Activated CD4-positive, alpha-beta memory T cell treated with anti-CD3 and anti-CD28 coated beads, Interleukin-2, amount 10 ng/mL, durations not matched to agents 7 days and 5 days (primary cell): ENCODE measurements around the gene RBM34. TPM values are rescaled to one million over a fixed set of nuclear protein-coding genes. Genes with fewer than 3 reads are reported as not detected.

ENCODE experiments used
- CTCF ChIA-PET: fragments of 350-600 bp; sonication (Branson Sonifier 250); formaldehyde crosslinking; loops from one replicate; lab custom pipeline; 2021; ENCODE audit warnings: antibody characterized with exemption, inconsistent platforms; lab: Charles Lee
- POLR2A ChIA-PET: fragments of 350-600 bp; sonication (Branson Sonifier 250); formaldehyde crosslinking; loops from one replicate; lab custom pipeline; 2021; ENCODE audit warnings: antibody characterized with exemption; lab: Charles Lee
- DNase-seq: peaks from one replicate; pipeline ENCODE4 v3.0.0-alpha.2; 2020
- H3K27ac Mint-ChIP-seq: one replicate; pipeline ENCODE4 v1.8.0; 2021; ENCODE audit warnings: mild to moderate bottlenecking, mixed read lengths
- H3K27me3 Mint-ChIP-seq: one replicate; pipeline ENCODE4 v1.8.0; 2021; ENCODE audit warnings: mixed read lengths
- H3K36me3 Mint-ChIP-seq: one replicate; pipeline ENCODE4 v1.8.0; 2021; ENCODE audit warnings: low read depth, mixed read lengths
- H3K4me1 Mint-ChIP-seq: one replicate; pipeline ENCODE4 v1.8.0; 2021; ENCODE audit warnings: mixed read lengths
- H3K4me3 Mint-ChIP-seq: one replicate; pipeline ENCODE4 v1.8.0; 2021; ENCODE audit warnings: mild to moderate bottlenecking, mixed read lengths
- H3K9me3 Mint-ChIP-seq: one replicate; pipeline ENCODE4 v1.8.0; 2021; ENCODE audit warnings: mixed read lengths
- total RNA-seq, 2 experiments: library from RNA; stranded (reverse); gene quantifications; one replicate each; pipeline ENCODE4 v1.2.3, GENCODE V29; 2021

Gene RBM34
- total RNA-seq, 2 experiments from 2014 or later: 95.7 to 102 TPM

DNA sequence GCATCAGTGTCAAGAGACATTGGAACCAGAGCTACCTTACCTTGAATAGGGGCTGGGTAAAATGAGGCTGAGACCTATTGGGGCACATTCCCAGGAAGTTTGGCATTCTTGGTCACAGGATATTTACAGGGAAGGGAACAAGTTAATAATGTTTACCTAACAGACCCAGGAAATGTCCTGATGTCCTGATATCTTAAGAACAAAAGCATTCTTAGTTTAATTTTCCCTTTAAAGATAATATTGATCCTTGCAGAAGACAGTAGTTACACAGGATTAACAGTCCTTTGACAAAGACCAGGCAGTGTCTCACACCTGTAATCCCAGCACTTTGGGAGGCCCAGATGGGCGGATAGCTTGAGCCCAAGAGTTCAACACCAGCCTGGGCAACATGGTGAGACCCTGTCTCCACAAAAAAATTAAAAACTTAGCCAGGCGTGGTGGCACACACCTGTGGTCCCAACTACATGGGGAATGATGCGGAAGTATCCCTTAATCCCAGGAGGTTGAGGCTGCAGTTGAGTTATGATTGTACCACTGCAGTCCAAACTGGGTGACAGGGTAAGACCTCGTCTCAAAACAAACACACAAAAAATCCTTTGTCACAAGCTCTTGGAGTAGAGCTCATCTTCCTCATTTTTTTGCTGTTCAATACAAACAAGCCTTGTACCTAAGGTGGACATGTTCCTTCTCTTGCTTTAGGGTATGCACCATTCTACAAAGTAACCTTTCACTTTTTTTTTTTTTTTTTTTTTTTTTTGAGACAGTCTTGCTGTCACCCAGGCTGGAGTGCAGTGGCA is 31.1 kb downstream of the RBM34 start:
- no peaks in the 10 kb centered on the region for H3K9me3 Mint-ChIP-seq
- H3K27me3 Mint-ChIP-seq: no peaks in the 10 kb centered on the region
- H3K27ac Mint-ChIP-seq: peak overlapping the region; percentile 57
- ChIA-PET CTCF (interaction anchor here (0.7 to 1.2 kb wide), 3 partner anchors 25 to 1373 kb away, joined by 3 to 6 read pairs (median 3); no protein-coding TSS in a partner anchor), POLR2A (interaction anchor here (0.6 to 4.2 kb wide), 5 partner anchors 7 to 642 kb away, joined by 3 to 42 read pairs (median 4); partner anchors contain the start of gene IRF2BP2)
- H3K4me3 Mint-ChIP-seq: no peak overlapping the region
- peaks cover 31% of the 10 kb centered on the region for H3K4me1 Mint-ChIP-seq
- no peak for DNase-seq
- peaks cover 39% of the 10 kb centered on the region for H3K36me3 Mint-ChIP-seq

DNA sequence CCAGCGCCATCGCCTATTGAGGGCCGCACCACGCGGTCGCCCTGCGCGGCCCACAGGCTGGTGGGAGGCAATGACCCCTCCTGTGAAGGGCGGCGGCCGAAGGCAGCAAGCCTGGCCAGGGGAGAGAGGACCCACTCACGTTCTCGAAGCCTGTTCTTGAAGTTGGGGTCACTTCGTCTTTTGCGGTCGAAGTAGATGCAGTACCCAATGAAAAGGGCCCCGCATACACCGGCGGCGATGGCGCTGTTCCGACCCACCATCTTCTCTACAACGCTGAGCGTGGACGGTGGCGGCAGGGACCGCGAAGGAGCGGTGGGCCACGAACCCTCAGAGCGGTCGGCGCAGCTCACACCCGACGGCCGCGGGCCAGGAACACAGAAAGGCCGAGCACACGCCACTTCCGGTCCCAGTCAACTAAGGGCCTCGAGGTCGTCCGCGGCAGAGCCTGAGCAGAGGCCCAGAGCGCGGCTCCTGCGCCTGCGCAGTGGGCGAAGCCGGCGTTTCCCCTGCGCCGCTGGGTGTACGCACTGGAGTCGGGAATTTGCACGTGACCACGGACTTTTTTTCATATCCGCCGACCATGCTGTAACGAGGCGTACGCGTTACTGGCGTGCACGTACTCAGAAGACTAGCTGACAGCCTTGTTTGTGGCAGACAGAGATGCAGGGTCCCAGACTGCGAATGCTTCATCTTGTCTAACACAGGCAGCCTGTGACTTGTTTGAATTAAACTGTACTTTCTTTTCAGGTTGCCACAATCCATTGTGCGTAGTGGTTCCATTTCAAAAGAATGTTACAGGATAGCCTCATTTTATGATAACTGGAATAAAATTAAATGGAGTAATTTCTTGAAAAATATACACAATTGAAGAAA is 32.4 kb downstream of the RBM34 start, which contains the start of gene TOMM20:
TSS of gene TOMM20 (minus strand) at position 382 of the 873 bp plus-strand sequence. CDS start at position 260, 122 bp downstream.
- CTCF ChIA-PET: interaction anchor here (1.0 to 1.2 kb wide), 2 partner anchors 23 to 27 kb away, joined by 3 to 6 read pairs; no protein-coding TSS in a partner anchor
- Mint-ChIP-seq H3K27me3 (no peaks in the 10 kb centered on the region), H3K27ac (peak within 1 kb of the TSS; percentile 92), H3K4me3 (peak within 1 kb of the TSS; percentile 98), H3K9me3 (no peaks in the 10 kb centered on the region), H3K4me1 (peaks cover 39% of the 10 kb centered on the region), H3K36me3 (peaks cover 39% of the 10 kb centered on the region)
- POLR2A ChIA-PET: interaction anchor here (0.8 to 4.2 kb wide), 9 partner anchors 9 to 641 kb away, joined by 3 to 42 read pairs (median 4); partner anchors contain the start of genes ARID4B, GGPS1, IRF2BP2 and RBM34
- peak; percentile 95 for DNase-seq

DNA sequence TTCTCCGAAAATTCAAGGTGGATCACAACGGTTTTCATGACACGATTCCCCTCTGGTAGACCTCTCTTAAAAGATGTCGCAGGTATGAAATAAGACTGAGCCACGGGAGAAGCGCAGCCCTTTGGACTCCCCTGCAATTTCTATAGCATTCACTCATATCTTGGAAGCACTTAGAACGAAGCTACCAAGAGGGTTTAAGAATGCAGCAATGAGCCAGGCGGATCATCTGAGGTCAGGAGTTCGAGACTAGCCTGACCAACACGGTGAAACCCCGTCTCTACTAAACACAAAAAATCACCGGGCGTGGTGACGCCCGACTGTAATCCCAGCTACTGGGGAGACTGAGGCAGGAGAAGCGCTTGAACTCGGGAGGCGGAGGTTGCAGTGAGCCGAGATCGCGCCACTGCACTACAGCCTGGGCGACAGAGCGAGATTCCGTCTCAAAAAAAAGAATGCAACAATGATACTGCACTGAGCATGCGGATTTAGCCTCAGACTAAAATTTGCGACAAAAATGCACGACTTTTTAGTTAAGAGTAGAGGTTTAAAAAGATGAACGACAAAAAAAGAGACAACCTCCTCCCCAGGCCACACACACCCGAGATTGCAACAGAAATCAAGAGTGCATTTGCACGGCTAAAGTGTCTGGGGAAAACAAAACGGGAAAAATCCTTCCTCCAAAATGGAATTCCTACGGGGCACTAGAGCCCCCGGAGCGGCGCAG is 33.2 kb downstream of the RBM34 start:
- H3K4me1 Mint-ChIP-seq: peaks cover 47% of the 10 kb centered on the region
- H3K27me3 Mint-ChIP-seq: no peaks in the 10 kb centered on the region
- no peak for DNase-seq
- CTCF ChIA-PET: interaction anchor here (0.9 to 2.2 kb wide), 5 partner anchors 21 to 377 kb away, joined by 3 to 8 read pairs (median 5); partner anchors contain the start of genes B3GALNT2 and RBM34
- peak overlapping the region; percentile 92 for H3K27ac Mint-ChIP-seq
- H3K36me3 Mint-ChIP-seq: peaks cover 42% of the 10 kb centered on the region
- H3K9me3 Mint-ChIP-seq: no peaks in the 10 kb centered on the region
- H3K4me3 Mint-ChIP-seq: peak overlapping the region; percentile 98
- POLR2A ChIA-PET: interaction anchor here (1.1 to 4.2 kb wide), 13 partner anchors 9 to 740 kb away, joined by 3 to 42 read pairs (median 4); partner anchors contain the start of genes IRF2BP2 and RBM34

- Mint-ChIP-seq H3K4me3 (peak overlapping the region; percentile 98), H3K27ac (peak overlapping the region; percentile 92), H3K4me1 (peaks cover 53% of the 10 kb centered on the region), H3K36me3 (peaks cover 45% of the 10 kb centered on the region), H3K27me3 (no peaks in the 10 kb centered on the region), H3K9me3 (no peaks in the 10 kb centered on the region)
- DNase-seq: no peak
- ChIA-PET POLR2A (interaction anchor here (1.1 to 4.2 kb wide), 10 partner anchors 10 to 740 kb away, joined by 3 to 42 read pairs (median 4); partner anchors contain the start of gene RBM34), CTCF (interaction anchor here (0.9 to 2.2 kb wide), 5 partner anchors 21 to 377 kb away, joined by 3 to 8 read pairs (median 5); partner anchors contain the start of genes B3GALNT2 and RBM34)
Measured at GRCh38 chr1:235127203-235127602, 33.8 kb downstream of the RBM34 start.

DNA sequence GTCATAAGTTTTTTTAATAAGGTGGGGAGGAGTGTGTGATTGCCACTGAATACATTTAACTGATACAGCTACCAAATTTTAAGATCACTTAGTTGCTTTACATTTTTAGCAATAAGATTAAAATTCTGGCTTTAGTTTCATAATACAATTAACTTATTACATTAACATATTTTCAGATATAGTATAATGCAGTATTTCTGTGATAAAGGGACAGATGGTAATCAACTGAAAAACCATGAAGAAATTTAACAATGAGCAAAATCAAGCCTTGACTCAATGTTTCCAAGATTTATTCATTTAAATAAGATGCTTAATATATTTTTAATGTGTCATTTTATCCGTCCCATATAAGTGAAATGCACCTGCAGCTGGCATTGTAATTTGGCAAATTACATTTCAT is 36.4 kb downstream of the RBM34 start:
- CTCF ChIA-PET: interaction anchor here (0.7 to 1.0 kb wide), 3 partner anchors 18 to 528 kb away, joined by 3 to 5 read pairs (median 3); no protein-coding TSS in a partner anchor
- POLR2A ChIA-PET: interaction anchor here (1.0 kb wide), 1 partner anchor 15 kb away, joined by 3 read pairs; no protein-coding TSS in a partner anchor
- Mint-ChIP-seq H3K4me1 (peaks cover 54% of the 10 kb centered on the region), H3K9me3 (no peaks in the 10 kb centered on the region), H3K4me3 (no peak overlapping the region), H3K27me3 (no peaks in the 10 kb centered on the region), H3K27ac (peak overlapping the region; percentile 62), H3K36me3 (peaks cover 50% of the 10 kb centered on the region)
- DNase-seq: no peak

- DNase-seq: no peak
- H3K4me3 Mint-ChIP-seq: no peak overlapping the region
- peaks cover 51% of the 10 kb centered on the region for H3K4me1 Mint-ChIP-seq
- peak overlapping the region; percentile 62 for H3K27ac Mint-ChIP-seq
- H3K27me3 Mint-ChIP-seq: no peaks in the 10 kb centered on the region
- no peaks in the 10 kb centered on the region for H3K9me3 Mint-ChIP-seq
- POLR2A ChIA-PET: interaction anchor here (1.0 kb wide), 1 partner anchor 15 kb away, joined by 3 read pairs; no protein-coding TSS in a partner anchor
- H3K36me3 Mint-ChIP-seq: peaks cover 56% of the 10 kb centered on the region
- CTCF ChIA-PET: interaction anchor here (0.7 to 0.9 kb wide), 2 partner anchors 19 to 528 kb away, joined by 3 to 5 read pairs; no protein-coding TSS in a partner anchor
Measured at GRCh38 chr1:235124111-235124510, 36.9 kb downstream of the RBM34 start.

DNA sequence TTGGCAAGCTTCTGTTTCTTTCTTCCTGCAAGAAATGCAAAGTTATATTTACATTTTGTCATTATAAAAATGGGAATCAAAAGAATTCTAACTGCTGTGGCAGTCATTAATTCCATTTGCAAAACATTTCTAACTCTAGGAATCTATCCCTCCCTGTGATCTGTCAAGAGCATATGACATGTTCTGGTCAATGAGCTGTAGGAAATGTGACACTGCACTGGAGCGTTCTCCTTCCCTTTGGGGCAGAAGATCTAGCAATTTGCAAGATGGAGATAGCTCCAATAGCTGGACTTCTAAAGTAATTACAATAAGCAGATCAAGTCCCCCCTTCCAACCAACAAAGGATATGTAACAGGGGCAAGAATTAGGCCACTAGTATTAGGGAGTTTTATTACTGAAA is 38.7 kb downstream of the RBM34 start:
- DNase-seq: no peak
- no peaks in the 10 kb centered on the region for H3K27me3 Mint-ChIP-seq
- ChIA-PET POLR2A (interaction anchor here (1.4 to 1.8 kb wide), 3 partner anchors 10 to 38 kb away, joined by 3 to 8 read pairs (median 6); partner anchors contain the start of gene RBM34), CTCF (interaction anchor here (1.0 to 1.4 kb wide), 4 partner anchors 14 to 382 kb away, joined by 3 to 8 read pairs (median 4); partner anchors contain the start of gene B3GALNT2)
- no peak overlapping the region for H3K27ac Mint-ChIP-seq
- peaks cover 47% of the 10 kb centered on the region for H3K4me1 Mint-ChIP-seq
- H3K9me3 Mint-ChIP-seq: no peaks in the 10 kb centered on the region
- H3K4me3 Mint-ChIP-seq: no peak overlapping the region
- H3K36me3 Mint-ChIP-seq: peaks cover 66% of the 10 kb centered on the region

DNA sequence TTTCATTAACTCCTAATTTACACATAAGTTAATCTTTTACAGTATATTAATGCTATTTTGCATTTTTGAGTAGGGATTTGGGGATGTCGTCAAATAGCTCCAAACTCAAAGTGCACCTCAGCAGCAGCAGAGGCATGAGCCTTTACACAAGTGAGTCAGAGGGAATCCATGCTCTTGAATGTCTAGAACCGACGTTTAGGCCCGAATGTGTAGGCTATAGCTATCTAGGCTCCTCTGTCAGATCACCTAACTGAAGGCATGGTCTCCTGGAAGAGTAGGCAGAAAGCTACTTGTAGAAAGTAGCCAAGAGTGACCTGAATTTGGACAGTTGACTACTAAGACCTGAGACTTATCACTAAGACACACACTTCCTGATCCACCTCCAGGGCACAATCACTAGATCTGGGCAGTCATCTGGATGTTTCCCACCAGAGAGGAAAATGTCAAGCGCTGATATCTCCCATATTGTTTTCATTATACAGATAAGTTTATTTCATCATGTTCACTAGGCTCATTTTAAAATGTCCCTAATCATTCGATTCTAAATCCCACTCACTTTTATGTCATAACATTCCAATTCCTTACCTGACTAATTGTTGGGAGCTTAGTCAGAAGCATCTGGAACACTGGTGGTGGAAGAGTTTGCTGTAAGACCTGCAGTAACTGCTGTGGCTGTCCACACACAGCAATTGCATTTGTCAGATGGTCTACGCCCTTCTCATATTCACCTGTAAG is 47.7 kb downstream of the RBM34 start:
- CTCF ChIA-PET: no interaction called here
- Mint-ChIP-seq H3K27ac (no peak overlapping the region), H3K4me3 (no peak overlapping the region), H3K9me3 (no peaks in the 10 kb centered on the region), H3K4me1 (peaks cover 9% of the 10 kb centered on the region), H3K27me3 (no peaks in the 10 kb centered on the region), H3K36me3 (peaks cover 78% of the 10 kb centered on the region)
- DNase-seq: no peak
- POLR2A ChIA-PET: no interaction called here

GRCh38 chr1:235112297-235113182 is 48.5 kb downstream of the RBM34 start:
- ChIA-PET POLR2A (interaction anchor here (0.6 kb wide), 1 partner anchor 18 kb away, joined by 3 read pairs; no protein-coding TSS in a partner anchor), CTCF (no interaction called here)
- H3K27ac Mint-ChIP-seq: no peak overlapping the region
- peaks cover 78% of the 10 kb centered on the region for H3K36me3 Mint-ChIP-seq
- H3K4me3 Mint-ChIP-seq: no peak overlapping the region
- H3K9me3 Mint-ChIP-seq: no peaks in the 10 kb centered on the region
- DNase-seq: no peak
- H3K27me3 Mint-ChIP-seq: no peaks in the 10 kb centered on the region
- peaks cover 9% of the 10 kb centered on the region for H3K4me1 Mint-ChIP-seq

DNA sequence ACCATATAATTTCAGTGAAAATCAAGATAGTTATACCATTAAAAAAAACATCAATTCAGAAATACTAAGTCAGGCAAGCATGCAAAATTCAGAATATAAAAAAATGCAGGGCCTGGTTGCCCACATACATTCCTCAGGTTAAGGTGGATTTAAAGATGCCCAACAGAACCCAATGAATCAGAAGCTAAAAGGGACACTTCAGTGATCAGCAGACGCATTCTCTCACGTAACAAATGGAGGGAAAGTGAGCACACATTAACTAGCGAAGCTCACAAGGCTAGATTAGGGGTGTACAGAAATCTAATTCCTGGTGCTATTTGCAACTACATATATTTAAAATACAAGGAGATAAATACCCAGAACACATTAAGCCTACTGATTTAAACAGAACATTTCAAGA is 49.9 kb downstream of the RBM34 start:
- ChIA-PET POLR2A (no interaction called here), CTCF (no interaction called here)
- Mint-ChIP-seq H3K27ac (no peak overlapping the region), H3K27me3 (no peaks in the 10 kb centered on the region), H3K36me3 (peaks cover 79% of the 10 kb centered on the region), H3K9me3 (no peaks in the 10 kb centered on the region), H3K4me1 (peaks cover 19% of the 10 kb centered on the region), H3K4me3 (no peak overlapping the region)
- DNase-seq: no peak
